ENCODE data around the gene RERE.

The RERE gene

GRCh38 chr1:8378178-8378577 is 439.3 kb downstream of the RERE start:
- Mint-ChIP-seq H3K27ac (peak overlapping the region; percentile 39 to 79), H3K9me3 (no peaks in the 10 kb centered on the region), H3K27me3 (no peaks in the 10 kb centered on the region), H3K4me3 (peak overlapping the region in 1 of 2 donors; percentile 39), H3K4me1 (ENCODE audit: low read depth in 2 of 2) (peaks cover 46 to 47% of the 10 kb centered on the region in 2 donors), H3K36me3 (ENCODE audit: insufficient read depth) (peaks cover 14% of the 10 kb centered on the region)
- DNase-seq (no peak), ATAC-seq (replicated peaks) (no peak)

GRCh38 chr1:8377271-8377981 is 440.0 kb downstream of the RERE start:
- DNase-seq = no peak
- no peak for ATAC-seq (replicated peaks)
- Mint-ChIP-seq H3K4me1 (ENCODE audit: low read depth in 2 of 2) (peaks cover 42 to 47% of the 10 kb centered on the region in 2 donors), H3K27me3 (no peaks in the 10 kb centered on the region), H3K36me3 (ENCODE audit: insufficient read depth) (peaks cover 17% of the 10 kb centered on the region), H3K4me3 (no peak overlapping the region), H3K27ac (no peak overlapping the region), H3K9me3 (no peaks in the 10 kb centered on the region)

- H3K36me3 Mint-ChIP-seq (ENCODE audit: insufficient read depth) = peaks cover 17% of the 10 kb centered on the region
- ATAC-seq (replicated peaks) (peak; percentile 39), DNase-seq (no peak)
- no peaks in the 10 kb centered on the region for H3K9me3 Mint-ChIP-seq
- no peaks in the 10 kb centered on the region for H3K27me3 Mint-ChIP-seq
- H3K27ac Mint-ChIP-seq = peak overlapping the region; percentile 53 to 76
- H3K4me3 Mint-ChIP-seq = no peak overlapping the region
- H3K4me1 Mint-ChIP-seq (ENCODE audit: low read depth in 2 of 2) = peaks cover 50 to 51% of the 10 kb centered on the region in 2 donors
Measured at GRCh38 chr1:8376358-8376840, 441.0 kb downstream of the RERE start.

- Mint-ChIP-seq H3K27me3 (no peaks in the 10 kb centered on the region), H3K4me3 (no peak overlapping the region), H3K4me1 (ENCODE audit: low read depth in 2 of 2) (peaks cover 49 to 56% of the 10 kb centered on the region in 2 donors), H3K27ac (peak overlapping the region; percentile 74 to 85), H3K36me3 (ENCODE audit: insufficient read depth) (peaks cover 14% of the 10 kb centered on the region), H3K9me3 (no peaks in the 10 kb centered on the region)
- ATAC-seq (replicated peaks) (peak; percentile 32), DNase-seq (no peak)
Measured at GRCh38 chr1:8374812-8375211, 442.6 kb downstream of the RERE start.

- Mint-ChIP-seq H3K27me3 (no peaks in the 10 kb centered on the region), H3K27ac (peak overlapping the region; percentile 74 to 85), H3K9me3 (no peaks in the 10 kb centered on the region), H3K4me1 (ENCODE audit: low read depth in 2 of 2) (peaks cover 47 to 57% of the 10 kb centered on the region in 2 donors), H3K36me3 (ENCODE audit: insufficient read depth) (peaks cover 15% of the 10 kb centered on the region), H3K4me3 (no peak overlapping the region)
- ATAC-seq (replicated peaks) (no peak), DNase-seq (no peak)
Measured at GRCh38 chr1:8374356-8374755, 443.1 kb downstream of the RERE start.

GRCh38 chr1:8373581-8374241 is 443.7 kb downstream of the RERE start:
- ATAC-seq (replicated peaks) (no peak), DNase-seq (no peak)
- Mint-ChIP-seq H3K4me1 (ENCODE audit: low read depth in 2 of 2) (peaks cover 45 to 53% of the 10 kb centered on the region in 2 donors), H3K27ac (peak overlapping the region; percentile 46 to 74), H3K36me3 (ENCODE audit: insufficient read depth) (peaks cover 15% of the 10 kb centered on the region), H3K4me3 (no peak overlapping the region), H3K9me3 (no peaks in the 10 kb centered on the region), H3K27me3 (no peaks in the 10 kb centered on the region)

GRCh38 chr1:8373125-8373524 is 444.3 kb downstream of the RERE start:
- peaks cover 43 to 48% of the 10 kb centered on the region in 2 donors for H3K4me1 Mint-ChIP-seq (ENCODE audit: low read depth in 2 of 2)
- no peaks in the 10 kb centered on the region for H3K27me3 Mint-ChIP-seq
- H3K27ac Mint-ChIP-seq = peak overlapping the region; percentile 46 to 54
- no peak for ATAC-seq (replicated peaks)
- peaks cover 18% of the 10 kb centered on the region for H3K36me3 Mint-ChIP-seq (ENCODE audit: insufficient read depth)
- no peak for DNase-seq
- H3K9me3 Mint-ChIP-seq = no peaks in the 10 kb centered on the region
- no peak overlapping the region for H3K4me3 Mint-ChIP-seq

- Mint-ChIP-seq H3K27me3 (no peaks in the 10 kb centered on the region), H3K9me3 (no peaks in the 10 kb centered on the region), H3K4me3 (no peak overlapping the region), H3K36me3 (ENCODE audit: insufficient read depth) (peaks cover 20% of the 10 kb centered on the region), H3K4me1 (ENCODE audit: low read depth in 2 of 2) (peaks cover 48 to 49% of the 10 kb centered on the region in 2 donors), H3K27ac (no peak overlapping the region)
- no peak for ATAC-seq (replicated peaks)
- DNase-seq = no peak
Measured at GRCh38 chr1:8371372-8371991, 446.0 kb downstream of the RERE start.

GRCh38 chr1:8370905-8371315 is 446.5 kb downstream of the RERE start:
- no peak overlapping the region for H3K4me3 Mint-ChIP-seq
- H3K27ac Mint-ChIP-seq = peak overlapping the region in 1 of 2 donors; percentile 73
- ATAC-seq (replicated peaks) (no peak), DNase-seq (no peak)
- no peaks in the 10 kb centered on the region for H3K27me3 Mint-ChIP-seq
- no peaks in the 10 kb centered on the region for H3K9me3 Mint-ChIP-seq
- peaks cover 43 to 46% of the 10 kb centered on the region in 2 donors for H3K4me1 Mint-ChIP-seq (ENCODE audit: low read depth in 2 of 2)
- peaks cover 26% of the 10 kb centered on the region for H3K36me3 Mint-ChIP-seq (ENCODE audit: insufficient read depth)

- DNase-seq (no peak), ATAC-seq (replicated peaks) (no peak)
- H3K27ac Mint-ChIP-seq = peak overlapping the region in 1 of 2 donors; percentile 73
- H3K9me3 Mint-ChIP-seq = no peaks in the 10 kb centered on the region
- peaks cover 33% of the 10 kb centered on the region for H3K36me3 Mint-ChIP-seq (ENCODE audit: insufficient read depth)
- H3K4me1 Mint-ChIP-seq (ENCODE audit: low read depth in 2 of 2) = peaks cover 41 to 46% of the 10 kb centered on the region in 2 donors
- no peaks in the 10 kb centered on the region for H3K27me3 Mint-ChIP-seq
- H3K4me3 Mint-ChIP-seq = no peak overlapping the region
Measured at GRCh38 chr1:8370046-8370881, 447.2 kb downstream of the RERE start.

GRCh38 chr1:8368956-8369639 is 448.3 kb downstream of the RERE start:
- peaks cover 38% of the 10 kb centered on the region for H3K36me3 Mint-ChIP-seq (ENCODE audit: insufficient read depth)
- H3K4me3 Mint-ChIP-seq = no peak overlapping the region

GRCh38 chr1:8367571-8368194 is 449.8 kb downstream of the RERE start:
- no peak overlapping the region for H3K4me3 Mint-ChIP-seq
- H3K4me1 Mint-ChIP-seq (ENCODE audit: low read depth in 2 of 2) = peaks cover 31 to 35% of the 10 kb centered on the region in 2 donors
- ATAC-seq (replicated peaks) = no peak
- no peak for DNase-seq
- H3K36me3 Mint-ChIP-seq (ENCODE audit: insufficient read depth) = peaks cover 42% of the 10 kb centered on the region
- H3K27ac Mint-ChIP-seq = peak overlapping the region; percentile 55
- H3K27me3 Mint-ChIP-seq = no peaks in the 10 kb centered on the region
- no peaks in the 10 kb centered on the region for H3K9me3 Mint-ChIP-seq

More at GRCh38 chr1:8368956-8369639, 448.3 kb downstream of the RERE start:
- Mint-ChIP-seq H3K9me3 (no peaks in the 10 kb centered on the region), H3K27me3 (no peaks in the 10 kb centered on the region), H3K4me1 (ENCODE audit: low read depth in 2 of 2) (peaks cover 34 to 37% of the 10 kb centered on the region in 2 donors), H3K27ac (peak overlapping the region in 1 of 2 donors; percentile 73)
- ATAC-seq (replicated peaks) (no peak), DNase-seq (no peak)

Data from effector memory CD8-positive, alpha-beta T cell (primary cell).